Raji (cell line): ENCODE data around the gene ALOXE3.

Source experiments
- POLR2A ChIP-seq: IDR thresholded peaks from 2 replicates; pipeline ENCODE4 v1.6.1; 2011; ENCODE audit warnings: low read depth, low read length, control low read depth; ENCODE audit not compliant: insufficient read depth

ALOXE3 gene

DNA sequence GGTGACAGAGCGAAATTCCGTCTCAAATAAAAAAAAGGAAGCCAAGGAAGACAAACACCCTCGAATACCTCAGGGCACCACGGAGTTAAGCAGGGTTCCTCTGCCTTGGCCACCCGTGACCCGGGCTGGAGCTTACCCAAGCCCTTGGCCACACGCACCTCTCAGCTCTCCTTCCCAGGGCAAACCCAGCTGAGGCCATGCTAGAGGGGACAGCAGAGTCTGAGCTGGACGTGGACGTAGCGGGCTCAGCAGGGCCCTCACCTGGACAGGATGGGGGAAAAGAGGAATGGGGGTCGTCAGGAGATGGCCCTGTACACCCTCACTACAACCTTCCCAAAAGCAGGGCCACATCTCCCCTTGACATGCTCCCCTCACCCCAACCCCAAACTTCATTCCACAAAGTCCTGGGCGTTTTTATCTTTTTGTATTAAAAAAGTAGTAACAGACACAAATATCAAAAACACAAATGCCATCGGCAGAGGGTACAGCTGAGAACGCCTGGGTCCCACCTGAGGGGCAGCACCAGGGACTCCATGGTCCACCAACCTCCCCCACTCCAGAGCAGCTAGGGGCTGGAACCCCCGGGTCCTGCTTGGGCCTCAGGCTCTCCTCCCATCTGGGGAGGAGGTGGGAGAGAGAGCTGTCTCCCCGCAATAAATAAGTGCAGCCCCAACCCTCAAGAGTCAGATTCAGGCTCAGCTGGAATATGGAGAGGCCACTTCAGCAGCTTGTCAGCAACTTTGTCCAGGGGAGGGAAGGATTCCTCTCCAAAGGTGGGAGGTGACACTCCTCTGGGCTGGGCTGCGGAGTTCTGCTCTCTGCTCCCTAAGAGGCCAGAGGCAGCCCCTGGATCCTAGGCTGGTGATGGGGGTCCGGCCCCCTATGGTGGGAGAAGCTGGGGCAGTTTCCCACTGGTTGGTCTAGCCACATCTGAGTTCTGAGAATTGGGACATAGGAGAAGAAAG lies 22.0 kb upstream of the ALOXE3 start:
- no peak for TF ChIP-seq POLR2A

GRCh38 chr17:8138672-8139371 lies 20.5 kb upstream of the ALOXE3 start:
- TF ChIP-seq POLR2A = peak; percentile 52; the same call in 1 of the 2 replicates

GRCh38 chr17:8138374-8138671 lies 20.0 kb upstream of the ALOXE3 start:
- TF ChIP-seq POLR2A = no peak

DNA sequence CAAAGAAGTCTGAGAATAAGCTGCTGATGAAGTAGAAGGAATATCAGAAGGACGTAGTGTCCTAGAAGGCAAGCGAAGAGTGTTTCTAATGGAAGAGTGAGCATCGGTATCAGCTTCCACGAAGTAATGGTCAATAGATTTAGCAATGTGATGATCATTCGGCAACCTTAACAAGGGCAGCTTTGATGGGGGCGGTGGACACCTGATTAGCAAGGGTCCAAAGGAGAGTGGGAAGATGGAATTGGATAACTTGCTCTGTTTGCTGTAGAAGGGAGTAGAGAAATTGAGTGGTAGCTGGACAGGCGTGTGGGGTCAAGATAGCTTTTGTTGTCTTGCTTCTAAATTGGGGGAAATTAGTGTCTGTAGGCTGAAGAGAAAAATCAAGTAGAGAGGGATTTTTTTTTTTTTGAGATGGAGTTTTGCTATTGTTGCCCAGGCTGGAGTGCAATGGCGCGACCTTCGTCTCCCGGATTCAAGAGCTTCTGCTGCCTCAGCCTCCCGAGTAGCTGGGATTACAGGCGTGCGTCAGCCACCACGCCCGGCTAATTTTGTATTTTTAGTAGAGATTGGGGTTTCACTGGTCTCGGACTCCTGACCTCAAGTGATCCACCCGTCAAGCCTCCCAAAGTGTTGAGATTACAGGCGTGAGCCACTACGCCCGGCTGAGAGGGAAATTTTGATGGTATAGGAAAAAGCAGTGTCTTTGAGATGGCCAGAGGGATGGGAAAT lies 19.5 kb upstream of the ALOXE3 start:
- TF ChIP-seq POLR2A = no peak

DNA sequence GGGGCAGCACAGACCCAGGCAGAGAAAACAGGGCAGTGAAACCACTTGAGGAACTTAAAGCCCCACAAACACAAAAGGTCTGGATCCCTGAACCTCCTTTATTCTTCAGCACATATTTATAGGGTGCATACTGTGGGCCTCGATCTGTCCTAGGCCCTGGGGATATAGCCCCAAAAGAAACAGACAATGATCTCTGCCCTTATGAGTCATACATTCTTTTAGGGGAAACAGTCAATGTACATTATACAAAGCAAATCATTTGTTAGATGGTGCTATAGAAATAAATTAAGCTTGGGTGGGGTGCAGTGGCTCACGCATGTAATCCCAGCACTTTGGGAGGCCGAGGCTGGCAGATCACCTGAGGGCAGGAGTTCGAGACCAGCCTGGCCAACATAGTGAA lies 15.6 kb upstream of the ALOXE3 start:
- TF ChIP-seq POLR2A = no peak

- no peak for TF ChIP-seq POLR2A
Measured at GRCh38 chr17:8133399-8133798, 15.1 kb upstream of the ALOXE3 start.

GRCh38 chr17:8131844-8132441 lies 13.6 kb upstream of the ALOXE3 start:
- no peak for TF ChIP-seq POLR2A

- no peak for TF ChIP-seq POLR2A
Measured at GRCh38 chr17:8128125-8128784, 9.9 kb upstream of the ALOXE3 start.

DNA sequence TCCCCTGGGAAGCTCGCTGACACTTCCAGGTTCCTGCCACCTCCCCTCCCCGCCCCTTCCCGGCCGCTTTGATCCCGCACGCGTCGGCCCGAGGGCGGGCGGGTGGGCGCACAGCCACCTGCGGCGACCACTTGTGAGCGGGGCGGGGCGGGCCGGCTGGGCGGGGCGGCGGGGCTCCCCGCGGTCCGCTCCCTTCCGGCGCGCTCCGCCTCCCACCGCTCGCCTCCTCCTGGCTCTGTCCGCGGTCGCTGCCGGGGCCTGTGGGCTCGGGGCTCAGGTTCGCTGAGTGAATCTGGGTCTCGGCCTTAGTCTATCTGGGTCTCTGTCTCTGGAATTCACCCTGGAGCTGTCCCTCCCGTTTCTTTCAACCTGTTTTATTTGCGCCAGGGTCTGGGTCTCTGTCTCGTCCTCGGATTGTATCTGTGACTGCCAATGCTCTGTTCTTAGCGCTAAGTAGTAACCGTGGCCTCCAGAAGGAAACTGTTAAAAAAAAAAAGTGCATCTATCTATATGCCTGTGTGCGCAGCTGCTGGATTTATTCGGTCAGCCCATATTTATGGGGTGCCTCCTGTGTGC lies 8.3 kb upstream of the ALOXE3 start:
- TF ChIP-seq POLR2A = 0 out of 2 replicates have a peak, but pooled peaks have one; percentile 39

DNA sequence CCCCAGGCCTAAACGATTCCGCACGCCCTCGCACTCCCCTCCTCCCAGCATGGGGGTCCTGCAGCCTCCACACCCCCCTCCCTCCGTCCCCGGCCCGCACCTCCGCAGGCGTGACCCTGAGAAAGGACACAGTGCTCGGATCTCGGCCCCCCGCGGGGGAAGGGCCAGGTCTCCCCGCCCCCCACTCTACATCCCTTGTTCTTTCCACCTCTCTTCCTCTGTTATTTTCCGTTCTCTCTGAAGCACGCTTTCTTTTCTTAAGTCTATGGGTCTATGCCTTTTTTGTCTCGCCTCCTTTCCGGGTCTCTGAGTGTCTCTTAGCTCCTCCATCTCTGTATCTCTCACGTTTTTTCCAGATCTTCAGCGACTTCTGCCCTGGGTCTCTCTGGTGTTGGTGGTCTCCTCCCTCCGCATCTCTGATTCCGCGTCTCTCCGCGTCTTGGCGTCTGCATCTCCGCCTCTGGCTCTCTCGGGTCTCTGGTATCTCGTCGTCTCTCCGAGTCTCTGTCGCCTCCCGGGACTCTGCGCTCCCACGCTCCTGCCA lies 7.7 kb upstream of the ALOXE3 start:
- TF ChIP-seq POLR2A = no peak

DNA sequence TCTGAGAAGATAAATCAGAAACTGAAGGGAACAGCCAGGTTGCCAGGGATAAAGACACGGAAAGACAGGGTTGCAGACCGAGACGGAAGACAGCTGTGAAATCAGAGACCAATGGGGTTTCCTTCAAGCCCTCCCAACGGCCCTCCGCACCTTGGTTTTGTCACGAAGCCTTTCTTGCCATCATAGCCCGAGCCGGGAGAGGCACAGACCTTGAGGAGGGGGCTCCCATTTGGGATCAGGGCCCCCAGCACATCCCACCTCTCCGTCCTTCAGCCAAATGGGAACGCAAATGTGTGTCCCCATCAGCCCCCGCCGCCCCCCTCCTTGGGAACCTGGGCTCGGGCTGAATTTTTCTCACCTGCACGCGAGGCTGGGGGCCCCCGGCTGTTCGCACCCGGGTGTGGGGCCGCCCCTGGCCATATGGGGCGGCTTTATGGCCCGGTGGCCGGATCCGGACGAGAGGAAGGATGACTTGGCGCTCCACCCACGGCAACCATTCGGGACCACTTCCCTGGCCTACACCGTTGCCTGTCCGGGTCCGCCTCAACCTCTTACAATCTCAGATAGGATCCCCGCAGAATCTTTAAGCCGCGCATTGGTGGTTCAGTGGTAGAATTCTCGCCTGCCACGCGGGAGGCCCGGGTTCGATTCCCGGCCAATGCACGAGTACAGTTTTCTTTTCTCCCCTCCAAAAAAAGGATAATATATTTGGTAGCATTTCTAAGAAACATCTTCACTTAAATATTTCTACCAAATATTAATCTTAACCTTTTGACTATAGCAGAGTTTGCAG lies 7.0 kb upstream of the ALOXE3 start:
- TF ChIP-seq POLR2A = peak; percentile 51

GRCh38 chr17:8124350-8125153 lies 6.2 kb upstream of the ALOXE3 start:
- no peak for TF ChIP-seq POLR2A
